Stimulated activated memory B cell treated with anti-CD40 and anti-IgM and Interleukin-4, amounts not matched to agents 10 μg/mL and 1 μg/mL and 100 μg/mL, for 72 hours (primary cell): Measurements from ENCODE around the gene POLN.

Experiments
- ATAC-seq: fragments of 150-1000 bp; cut with Tn5 transposase; 2 replicates; pipeline ENCODE4 v1.10.0; 2021
- H3K27ac Mint-ChIP-seq: one replicate; pipeline ENCODE4 v1.8.0; 2022; ENCODE audit warnings: mild to moderate bottlenecking, mixed read lengths
- H3K27me3 Mint-ChIP-seq: one replicate; pipeline ENCODE4 v1.8.0; 2022; ENCODE audit warnings: mixed read lengths
- H3K36me3 Mint-ChIP-seq: one replicate; pipeline ENCODE4 v1.8.0; 2022; ENCODE audit warnings: mixed read lengths
- H3K4me1 Mint-ChIP-seq: one replicate; pipeline ENCODE4 v1.8.0; 2022; ENCODE audit warnings: mixed read lengths
- H3K4me3 Mint-ChIP-seq: one replicate; pipeline ENCODE4 v1.8.0; 2022; ENCODE audit warnings: mild to moderate bottlenecking, moderate library complexity, mixed read lengths
- H3K9me3 Mint-ChIP-seq: one replicate; pipeline ENCODE4 v1.8.0; 2022; ENCODE audit warnings: mixed read lengths

POLN gene

GRCh38 chr4:2261110-2261852 lies 19.4 kb upstream of the POLN start:
- Mint-ChIP-seq H3K9me3 (no peaks in the 10 kb centered on the region), H3K36me3 (no peaks in the 10 kb centered on the region), H3K4me1 (peaks cover 29% of the 10 kb centered on the region), H3K4me3 (peak overlapping the region; percentile 83), H3K27ac (peak overlapping the region; percentile 85), H3K27me3 (no peaks in the 10 kb centered on the region)
- peak; percentile 45 for ATAC-seq

GRCh38 chr4:2260344-2261109 lies 18.6 kb upstream of the POLN start:
- Mint-ChIP-seq H3K9me3 (no peaks in the 10 kb centered on the region), H3K4me1 (peaks cover 29% of the 10 kb centered on the region), H3K36me3 (no peaks in the 10 kb centered on the region), H3K4me3 (peak overlapping the region; percentile 83), H3K27me3 (no peaks in the 10 kb centered on the region), H3K27ac (peak overlapping the region; percentile 53)
- ATAC-seq: no peak

DNA sequence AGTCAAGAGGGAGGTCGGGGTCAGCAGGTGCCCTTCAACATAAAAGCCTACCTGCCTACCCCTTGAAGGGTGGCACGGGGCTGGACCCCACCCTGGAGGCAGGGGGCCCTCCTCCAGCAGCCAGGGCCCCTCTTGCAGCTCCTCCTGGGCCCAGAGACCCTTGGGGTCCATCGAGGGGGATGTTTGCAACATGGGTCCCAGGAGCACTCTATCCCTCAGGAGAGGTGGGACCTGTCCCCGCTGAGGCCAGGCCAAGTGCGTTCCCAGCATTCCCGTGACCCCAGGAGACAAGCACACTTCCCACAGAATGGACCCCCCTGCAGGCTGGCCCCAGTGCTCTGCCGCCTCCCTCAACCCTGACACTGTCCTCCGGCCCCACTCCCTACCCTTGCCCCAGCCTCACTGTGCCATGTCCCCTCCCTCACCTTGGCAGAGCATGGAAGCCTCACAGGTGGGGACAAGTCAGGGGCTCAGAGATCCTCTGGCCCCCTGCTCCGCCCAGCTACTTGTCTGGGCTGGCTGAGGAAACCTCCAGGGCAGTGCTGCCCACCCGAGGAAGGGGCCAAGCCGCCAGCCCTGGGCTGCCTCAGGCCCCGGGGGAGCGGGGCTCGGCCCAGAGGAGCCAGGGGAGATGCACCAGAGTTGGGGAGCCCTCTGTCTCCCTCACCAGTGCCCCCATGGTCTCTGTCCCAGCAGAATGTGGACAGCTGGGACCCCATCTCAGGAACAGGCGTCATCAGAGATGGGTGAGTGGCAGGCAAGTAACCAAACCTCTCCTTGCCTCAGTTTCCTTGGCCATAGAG lies 17.8 kb upstream of the POLN start:
- H3K4me1 Mint-ChIP-seq: peaks cover 29% of the 10 kb centered on the region
- H3K27me3 Mint-ChIP-seq: no peaks in the 10 kb centered on the region
- no peaks in the 10 kb centered on the region for H3K9me3 Mint-ChIP-seq
- no peak overlapping the region for H3K4me3 Mint-ChIP-seq
- H3K27ac Mint-ChIP-seq: no peak overlapping the region
- no peak for ATAC-seq
- H3K36me3 Mint-ChIP-seq: peaks cover 4% of the 10 kb centered on the region

DNA sequence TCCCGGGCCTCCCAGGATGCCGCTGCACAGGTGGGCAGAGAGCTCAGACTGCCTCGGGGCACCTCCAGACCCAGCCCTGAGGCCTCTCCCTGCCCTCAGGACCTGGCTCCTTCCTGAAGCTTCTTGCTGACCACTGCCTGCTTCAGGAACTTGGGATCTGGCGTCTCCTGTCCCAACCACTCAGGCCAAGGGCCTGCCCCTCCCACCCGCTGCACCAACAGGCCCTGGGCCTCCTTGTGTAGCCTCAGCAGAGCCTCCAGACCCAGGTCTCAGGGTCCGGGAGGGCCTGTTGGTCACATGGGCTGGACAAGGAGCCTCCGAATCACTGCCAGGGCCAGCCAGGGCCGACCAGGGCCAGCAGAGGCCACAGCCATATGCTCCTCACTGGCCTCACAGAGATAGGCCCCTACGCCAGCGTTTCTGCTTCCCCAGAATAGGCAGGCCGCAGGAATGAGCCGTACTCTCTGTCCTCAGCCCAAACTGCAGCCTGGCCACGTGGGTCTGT lies 17.2 kb upstream of the POLN start:
- peaks cover 11% of the 10 kb centered on the region for H3K36me3 Mint-ChIP-seq
- no peak overlapping the region for H3K4me3 Mint-ChIP-seq
- peaks cover 27% of the 10 kb centered on the region for H3K4me1 Mint-ChIP-seq
- no peaks in the 10 kb centered on the region for H3K9me3 Mint-ChIP-seq
- ATAC-seq: no peak
- H3K27ac Mint-ChIP-seq: no peak overlapping the region
- no peaks in the 10 kb centered on the region for H3K27me3 Mint-ChIP-seq

- H3K9me3 Mint-ChIP-seq: no peaks in the 10 kb centered on the region
- H3K27ac Mint-ChIP-seq: peak overlapping the region; percentile 79
- H3K27me3 Mint-ChIP-seq: no peaks in the 10 kb centered on the region
- no peak overlapping the region for H3K4me3 Mint-ChIP-seq
- no peak for ATAC-seq
- H3K36me3 Mint-ChIP-seq: peaks cover 15% of the 10 kb centered on the region
- H3K4me1 Mint-ChIP-seq: peaks cover 20% of the 10 kb centered on the region
Observed at GRCh38 chr4:2258091-2259035, 16.4 kb upstream of the POLN start.

GRCh38 chr4:2257361-2258081 lies 15.6 kb upstream of the POLN start:
- Mint-ChIP-seq H3K9me3 (no peaks in the 10 kb centered on the region), H3K4me1 (peaks cover 18% of the 10 kb centered on the region)

GRCh38 chr4:2256781-2257191 lies 14.9 kb upstream of the POLN start:
- peak; percentile 13 for ATAC-seq
- peak overlapping the region; percentile 79 for H3K27ac Mint-ChIP-seq
- H3K9me3 Mint-ChIP-seq: no peaks in the 10 kb centered on the region
- H3K36me3 Mint-ChIP-seq: peaks cover 20% of the 10 kb centered on the region
- peak overlapping the region; percentile 19 for H3K4me3 Mint-ChIP-seq
- H3K4me1 Mint-ChIP-seq: peaks cover 18% of the 10 kb centered on the region
- H3K27me3 Mint-ChIP-seq: no peaks in the 10 kb centered on the region

More at GRCh38 chr4:2257361-2258081, 15.6 kb upstream of the POLN start:
- Mint-ChIP-seq H3K4me3 (peak overlapping the region; percentile 19), H3K27ac (peak overlapping the region; percentile 79), H3K27me3 (no peaks in the 10 kb centered on the region), H3K36me3 (peaks cover 15% of the 10 kb centered on the region)
- no peak for ATAC-seq

DNA sequence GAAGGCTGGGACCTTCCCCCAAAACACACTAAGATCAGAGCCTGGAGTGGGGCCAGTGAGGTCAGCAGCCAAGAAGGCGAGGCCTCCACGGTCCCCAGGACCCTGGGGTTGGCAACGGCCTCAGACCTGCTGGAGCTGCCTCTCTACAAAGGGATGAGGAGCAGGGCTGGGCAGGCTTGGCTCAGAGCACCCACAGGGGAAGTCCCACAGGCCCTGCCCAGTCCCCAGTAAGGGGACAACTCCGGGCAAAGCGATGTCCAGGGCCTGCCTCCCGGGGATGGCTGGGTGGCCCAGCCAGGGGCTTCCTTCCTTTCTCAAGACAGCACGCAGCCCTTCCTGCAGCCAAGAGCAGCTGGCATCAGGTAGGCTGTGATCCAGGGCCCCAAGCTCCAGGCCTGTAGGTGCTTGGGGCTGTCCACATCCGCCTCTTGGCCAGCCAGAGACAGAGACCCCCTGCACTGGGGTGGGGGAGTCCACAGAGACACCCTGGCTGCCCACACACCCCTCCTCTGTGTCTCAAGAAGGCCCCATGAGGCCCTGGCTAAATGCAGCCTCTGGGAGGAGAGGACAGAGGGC lies 14.3 kb upstream of the POLN start:
- Mint-ChIP-seq H3K27me3 (no peaks in the 10 kb centered on the region), H3K36me3 (peaks cover 25% of the 10 kb centered on the region), H3K4me3 (no peak overlapping the region), H3K9me3 (no peaks in the 10 kb centered on the region), H3K4me1 (peaks cover 18% of the 10 kb centered on the region), H3K27ac (peak overlapping the region; percentile 79)
- no peak for ATAC-seq

GRCh38 chr4:2255501-2256155 lies 13.7 kb upstream of the POLN start:
- Mint-ChIP-seq H3K4me3 (no peak overlapping the region), H3K9me3 (no peaks in the 10 kb centered on the region), H3K36me3 (peaks cover 25% of the 10 kb centered on the region), H3K27me3 (no peaks in the 10 kb centered on the region), H3K27ac (peak overlapping the region; percentile 79), H3K4me1 (peaks cover 18% of the 10 kb centered on the region)
- no peak for ATAC-seq

DNA sequence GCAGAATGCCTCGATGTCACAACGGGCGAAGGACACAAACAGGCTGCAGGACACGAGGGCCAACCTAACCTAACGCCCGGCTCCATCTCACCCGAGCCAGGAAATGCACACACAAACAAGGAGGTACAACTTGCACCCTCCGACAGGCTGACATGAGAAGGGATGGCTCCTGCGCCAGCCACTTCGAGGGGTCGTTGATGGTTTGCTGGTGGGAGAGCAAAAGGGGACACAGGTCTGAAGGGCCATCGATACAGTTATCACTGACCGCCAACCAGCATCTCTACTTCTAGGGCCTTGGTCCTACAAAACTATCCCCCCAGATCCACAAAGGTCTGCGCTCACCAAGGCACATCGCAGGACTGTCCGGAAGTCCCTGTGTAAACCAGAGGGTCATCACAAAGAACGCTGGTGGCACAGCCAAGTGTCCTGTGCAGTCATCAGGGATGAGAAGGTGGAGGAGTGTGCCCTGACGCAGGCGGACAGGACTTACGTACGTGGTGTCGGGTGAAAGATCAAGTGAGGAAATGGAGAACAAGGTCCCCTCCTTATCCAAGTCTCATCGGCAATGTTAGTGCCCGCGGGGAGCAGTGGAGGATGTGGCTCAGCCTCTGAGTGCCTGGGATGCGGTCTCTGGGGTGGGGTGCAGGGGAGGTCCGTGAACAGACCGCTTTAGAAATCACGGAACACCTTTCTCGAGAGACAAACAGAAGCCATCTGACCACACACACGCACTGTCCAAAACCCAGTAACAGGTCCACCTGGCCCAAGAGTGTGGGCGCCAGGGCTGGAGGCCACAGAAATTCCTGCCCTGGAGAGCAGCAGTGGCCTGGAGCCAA lies 13.0 kb upstream of the POLN start:
- no peak for ATAC-seq
- peaks cover 18% of the 10 kb centered on the region for H3K4me1 Mint-ChIP-seq
- H3K27ac Mint-ChIP-seq: peak overlapping the region; percentile 1
- H3K27me3 Mint-ChIP-seq: no peaks in the 10 kb centered on the region
- H3K36me3 Mint-ChIP-seq: peaks cover 30% of the 10 kb centered on the region
- H3K4me3 Mint-ChIP-seq: no peak overlapping the region
- no peaks in the 10 kb centered on the region for H3K9me3 Mint-ChIP-seq

GRCh38 chr4:2253160-2254084 lies 11.5 kb upstream of the POLN start:
- Mint-ChIP-seq H3K27me3 (no peaks in the 10 kb centered on the region), H3K27ac (no peak overlapping the region), H3K36me3 (peaks cover 31% of the 10 kb centered on the region), H3K4me1 (peaks cover 18% of the 10 kb centered on the region), H3K9me3 (no peaks in the 10 kb centered on the region), H3K4me3 (no peak overlapping the region)
- no peak for ATAC-seq
